HG03060 (cell line): Measurements from ENCODE around the gene SLC23A2.

Source experiments
- ATAC-seq: cut with Tn5 transposase; IDR thresholded peaks from one replicate; pipeline ENCODE4 v1.9.1; 2021; ENCODE audit warnings: low read depth, moderate number of reproducible peaks; ENCODE audit not compliant: unreplicated experiment

The SLC23A2 gene

GRCh38 chr20:4912380-4913142 lies 88.7 kb downstream of the SLC23A2 start:
- ATAC-seq = no peak

- ATAC-seq = no peak
These were observed 90.4 kb downstream of the SLC23A2 start for GRCh38 chr20:4910951-4911350.

GRCh38 chr20:4905613-4906012 lies 95.7 kb downstream of the SLC23A2 start:
- no peak for ATAC-seq

GRCh38 chr20:4905195-4905594 lies 96.1 kb downstream of the SLC23A2 start:
- ATAC-seq = no peak

- ATAC-seq = no peak
These were observed 97.0 kb downstream of the SLC23A2 start for GRCh38 chr20:4904127-4904860.

GRCh38 chr20:4902788-4903187 lies 98.5 kb downstream of the SLC23A2 start:
- ATAC-seq = no peak

GRCh38 chr20:4901031-4901818 lies 100.1 kb downstream of the SLC23A2 start:
- ATAC-seq = no peak

- ATAC-seq = no peak
These were observed 102.7 kb downstream of the SLC23A2 start for GRCh38 chr20:4898282-4899244.

- no peak for ATAC-seq
These were observed 103.7 kb downstream of the SLC23A2 start for GRCh38 chr20:4897600-4897999.

- ATAC-seq = no peak
These were observed 104.3 kb downstream of the SLC23A2 start for GRCh38 chr20:4896971-4897497.

- ATAC-seq = no peak
These were observed 105.1 kb downstream of the SLC23A2 start for GRCh38 chr20:4896119-4896702.

GRCh38 chr20:4894981-4895381 lies 106.3 kb downstream of the SLC23A2 start:
- ATAC-seq = no peak

GRCh38 chr20:4894409-4894808 lies 106.9 kb downstream of the SLC23A2 start:
- no peak for ATAC-seq

GRCh38 chr20:4893709-4894108 lies 107.6 kb downstream of the SLC23A2 start:
- no peak for ATAC-seq

GRCh38 chr20:4891997-4892396 lies 109.3 kb downstream of the SLC23A2 start:
- ATAC-seq = no peak

GRCh38 chr20:4891190-4891763 lies 110.0 kb downstream of the SLC23A2 start:
- ATAC-seq = no peak

- no peak for ATAC-seq
These were observed 111.9 kb downstream of the SLC23A2 start for GRCh38 chr20:4889446-4889845.

- no peak for ATAC-seq
These were observed 113.7 kb downstream of the SLC23A2 start for GRCh38 chr20:4887586-4887985.
